Left ventricle myocardium inferior (tissue), 1 donor: ENCODE data around the gene FAM3A. TPM values are rescaled to one million over a fixed set of nuclear protein-coding genes. Genes with fewer than 3 reads are reported as not detected.
"Not testable (repeated sequence)": the region's sequence is repeated elsewhere in the genome, so short reads cannot be mapped to it uniquely, and the experiment has no call there.

Source experiments
- DNase-seq: peaks from one replicate; pipeline ENCODE4 v3.0.0-alpha.2; 2020
- H3K27ac ChIP-seq: fragments of 200-600 bp; replicated peaks from 2 replicates; pipeline ENCODE4 v1.8.0; 2021
- H3K27me3 ChIP-seq: fragments of 200-600 bp; 2 replicates; pipeline ENCODE4 v1.8.0; 2021; ENCODE audit warnings: low read depth
- H3K36me3 ChIP-seq: fragments of 200-600 bp; 2 replicates; pipeline ENCODE4 v1.8.0; 2021
- H3K4me1 ChIP-seq: fragments of 200-600 bp; 2 replicates; pipeline ENCODE4 v1.8.0; 2021
- H3K4me3 ChIP-seq: fragments of 200-600 bp; 2 replicates; pipeline ENCODE4 v1.8.0; 2021; ENCODE audit warnings: mild to moderate bottlenecking, moderate library complexity
- H3K9me3 ChIP-seq: fragments of 200-600 bp; replicated peaks from 2 replicates; pipeline ENCODE4 v1.8.0; 2021
- intact Hi-C: fragments of 100-400 bp; cut with micrococcal nuclease; formaldehyde crosslinking; loops from one replicate; pipeline ENCODE4 v1.11.0; 2022
- total RNA-seq: library from RNA; stranded (reverse); fragmentation: NEBNext Ultra II Directional; extraction: Animal tissue kit (Norgen Biotek cat#: 25700); gene quantifications from one replicate; pipeline ENCODE4 v1.2.1, GENCODE V29; 2021
- TF ChIP-seq, protein P1 (sequence below): fragments of 200-600 bp; IDR thresholded peaks from 2 replicates; pipeline ENCODE4 v1.8.0; 2021; ENCODE audit warnings: antibody characterized with exemption, mild to moderate bottlenecking, borderline replicate concordance
- donor health status: DM: no; HTN: yes; CAD: no; lungs with severe emphysema.

The FAM3A gene
- total RNA-seq, 1 donor from 2014 or later = 52.0 TPM

DNA sequence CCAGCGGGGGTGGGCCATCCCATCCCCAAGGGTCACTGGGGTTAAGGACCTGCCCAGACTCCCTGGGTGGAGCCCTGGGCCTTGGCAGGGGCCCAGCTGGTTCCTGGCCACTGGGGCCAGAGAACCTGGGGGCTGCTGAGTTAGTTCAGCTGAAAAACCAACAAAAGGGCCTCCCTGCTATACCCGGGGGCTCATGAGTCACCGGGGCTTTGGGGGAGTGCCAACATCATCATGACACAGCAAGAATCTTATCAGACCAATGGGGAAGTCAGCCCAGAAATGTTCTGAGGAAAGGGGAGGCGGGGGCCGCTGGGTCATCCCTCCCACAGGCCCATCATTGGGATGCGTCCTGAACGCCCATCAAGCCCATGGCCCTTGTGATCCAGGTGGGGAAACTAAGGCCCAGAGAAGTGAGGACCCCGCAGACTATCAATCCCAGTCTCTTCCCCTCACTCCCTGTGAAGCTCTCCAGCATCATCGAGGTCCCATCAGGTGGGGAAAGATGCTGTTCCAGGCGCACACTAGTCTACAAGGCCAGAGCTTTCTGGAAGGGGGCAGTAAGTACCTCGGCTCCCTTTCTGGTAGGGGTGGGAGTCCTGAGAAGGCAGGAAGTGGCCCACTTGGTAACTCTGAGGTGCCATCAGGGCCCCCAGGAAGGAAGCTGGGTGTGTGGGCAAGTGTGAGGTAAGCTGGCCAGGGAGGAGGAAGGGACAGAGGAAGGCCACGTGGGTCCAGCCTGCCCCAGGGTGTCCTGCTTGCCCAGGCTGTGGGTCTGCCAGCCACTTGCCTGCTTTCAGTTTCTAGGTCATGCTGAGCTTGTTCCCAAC is 26.1 kb upstream of the FAM3A start:
- no peaks in the 10 kb centered on the region for H3K36me3 ChIP-seq
- H3K27ac ChIP-seq = peak overlapping the region; percentile 67
- intact Hi-C loops = no loop called here
- DNase-seq = peak; percentile 73
- H3K27me3 ChIP-seq = no peaks in the 10 kb centered on the region
- no peaks in the 10 kb centered on the region for H3K9me3 ChIP-seq
- no peak overlapping the region for H3K4me3 ChIP-seq
- TF ChIP-seq, protein P1, sequence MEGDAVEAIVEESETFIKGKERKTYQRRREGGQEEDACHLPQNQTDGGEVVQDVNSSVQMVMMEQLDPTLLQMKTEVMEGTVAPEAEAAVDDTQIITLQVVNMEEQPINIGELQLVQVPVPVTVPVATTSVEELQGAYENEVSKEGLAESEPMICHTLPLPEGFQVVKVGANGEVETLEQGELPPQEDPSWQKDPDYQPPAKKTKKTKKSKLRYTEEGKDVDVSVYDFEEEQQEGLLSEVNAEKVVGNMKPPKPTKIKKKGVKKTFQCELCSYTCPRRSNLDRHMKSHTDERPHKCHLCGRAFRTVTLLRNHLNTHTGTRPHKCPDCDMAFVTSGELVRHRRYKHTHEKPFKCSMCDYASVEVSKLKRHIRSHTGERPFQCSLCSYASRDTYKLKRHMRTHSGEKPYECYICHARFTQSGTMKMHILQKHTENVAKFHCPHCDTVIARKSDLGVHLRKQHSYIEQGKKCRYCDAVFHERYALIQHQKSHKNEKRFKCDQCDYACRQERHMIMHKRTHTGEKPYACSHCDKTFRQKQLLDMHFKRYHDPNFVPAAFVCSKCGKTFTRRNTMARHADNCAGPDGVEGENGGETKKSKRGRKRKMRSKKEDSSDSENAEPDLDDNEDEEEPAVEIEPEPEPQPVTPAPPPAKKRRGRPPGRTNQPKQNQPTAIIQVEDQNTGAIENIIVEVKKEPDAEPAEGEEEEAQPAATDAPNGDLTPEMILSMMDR = no peak
- peaks cover 25% of the 10 kb centered on the region for H3K4me1 ChIP-seq

DNA sequence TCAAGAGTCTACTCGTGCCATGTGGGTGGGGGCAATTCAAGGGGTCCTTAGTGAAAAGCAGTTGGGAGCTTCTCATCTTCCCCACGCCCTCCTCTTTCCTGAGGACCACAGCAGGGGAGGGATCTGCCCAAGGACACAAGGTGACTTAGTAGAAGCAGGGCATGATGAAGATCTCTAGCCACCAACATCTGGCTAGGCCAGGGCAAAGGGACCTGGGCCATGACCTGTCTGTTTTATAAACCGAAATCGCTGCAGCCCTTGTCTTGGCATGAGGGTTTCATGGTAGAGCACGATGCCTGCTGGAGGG is 25.5 kb upstream of the FAM3A start:
- TF ChIP-seq, protein P1 = no peak
- Histone ChIP-seq H3K36me3 (no peaks in the 10 kb centered on the region), H3K4me3 (no peak overlapping the region), H3K27me3 (no peaks in the 10 kb centered on the region), H3K9me3 (no peaks in the 10 kb centered on the region), H3K27ac (peak overlapping the region; percentile 67), H3K4me1 (peaks cover 25% of the 10 kb centered on the region)
- intact Hi-C loops = no loop called here
- no peak for DNase-seq

- Histone ChIP-seq H3K4me1 (peaks cover 19% of the 10 kb centered on the region), H3K27me3 (no peaks in the 10 kb centered on the region), H3K36me3 (no peaks in the 10 kb centered on the region), H3K27ac (peak overlapping the region; percentile 67), H3K4me3 (no peak overlapping the region), H3K9me3 (no peaks in the 10 kb centered on the region)
- intact Hi-C loops = no loop called here
- TF ChIP-seq, protein P1 = no peak
- no peak for DNase-seq
Measured at GRCh38 chrX:154540897-154541535, 25.0 kb upstream of the FAM3A start.

GRCh38 chrX:154540365-154540764 is 24.3 kb upstream of the FAM3A start:
- H3K9me3 ChIP-seq, intact Hi-C loops, H3K36me3 ChIP-seq, DNase-seq, H3K27ac ChIP-seq, H3K27me3 ChIP-seq, H3K4me3 ChIP-seq: not testable (repeated sequence)
- H3K4me1 ChIP-seq = peaks cover 16% of the 10 kb centered on the region

DNA sequence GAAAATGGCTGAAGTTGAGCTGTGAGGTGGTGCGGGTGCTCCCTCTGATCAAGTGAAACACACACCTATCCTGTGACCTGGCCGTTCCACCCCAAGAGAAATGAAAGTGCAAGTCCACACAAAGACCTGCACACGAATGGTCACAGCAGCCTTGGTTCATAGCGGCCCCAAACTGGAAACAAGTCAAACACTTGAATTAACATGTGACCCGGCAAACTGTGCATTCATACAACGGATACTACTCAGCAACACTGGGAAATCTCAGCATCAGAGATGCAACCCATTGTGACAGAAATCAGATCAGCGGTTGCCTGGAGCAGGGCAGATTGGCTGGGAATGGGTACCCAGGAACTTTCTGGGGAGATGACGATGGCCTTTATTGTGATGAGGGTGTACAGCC is 23.0 kb upstream of the FAM3A start:
- Histone ChIP-seq H3K27ac (no peak overlapping the region), H3K4me1 (peaks cover 22% of the 10 kb centered on the region), H3K4me3 (no peak overlapping the region), H3K9me3 (no peaks in the 10 kb centered on the region), H3K36me3 (no peaks in the 10 kb centered on the region), H3K27me3 (no peaks in the 10 kb centered on the region)
- no peak for DNase-seq
- intact Hi-C loops = no loop called here
- TF ChIP-seq, protein P1 = no peak

- peaks cover 5% of the 10 kb centered on the region for H3K36me3 ChIP-seq
- TF ChIP-seq, protein P1 = no peak
- no peaks in the 10 kb centered on the region for H3K27me3 ChIP-seq
- peaks cover 6% of the 10 kb centered on the region for H3K4me1 ChIP-seq
- H3K9me3 ChIP-seq = no peaks in the 10 kb centered on the region
- H3K27ac ChIP-seq = no peak overlapping the region
- DNase-seq = no peak
- intact Hi-C loops = no loop called here
- no peak overlapping the region for H3K4me3 ChIP-seq
Measured at GRCh38 chrX:154535892-154536291, 19.9 kb upstream of the FAM3A start.
